Measurements from ENCODE around the gene RPA3.
A peak's percentile ranks its signal among the peaks of the same experiment; 100 is the strongest.

RPA3 gene

DNA sequence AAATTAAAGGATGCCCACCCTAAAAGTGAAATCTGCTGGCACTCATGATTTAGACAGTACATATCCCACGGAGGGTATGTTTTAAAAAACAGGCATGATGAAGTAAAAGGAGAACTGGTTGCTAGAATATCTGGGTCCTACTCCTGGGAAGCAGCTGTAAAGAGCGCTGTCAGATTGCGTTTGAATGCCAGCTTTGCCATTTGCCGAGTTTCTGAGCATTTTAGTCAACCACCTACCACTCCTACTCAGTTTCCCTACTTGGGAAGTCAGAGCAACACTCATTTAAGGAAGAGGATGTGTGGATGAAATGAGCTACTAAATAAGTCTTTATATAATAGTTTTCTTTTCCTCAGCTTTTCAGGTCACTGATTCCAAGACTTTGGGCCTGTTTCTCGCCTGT is 79.0 kb downstream of the RPA3 start:
- H3K27me3 ChIP-seq (ENCODE audit: insufficient read depth, low read length, poor library complexity): no peaks in the 10 kb centered on the region
- peak overlapping the region; percentile 93 for H3K27ac ChIP-seq (ENCODE audit: low read length)

DNA sequence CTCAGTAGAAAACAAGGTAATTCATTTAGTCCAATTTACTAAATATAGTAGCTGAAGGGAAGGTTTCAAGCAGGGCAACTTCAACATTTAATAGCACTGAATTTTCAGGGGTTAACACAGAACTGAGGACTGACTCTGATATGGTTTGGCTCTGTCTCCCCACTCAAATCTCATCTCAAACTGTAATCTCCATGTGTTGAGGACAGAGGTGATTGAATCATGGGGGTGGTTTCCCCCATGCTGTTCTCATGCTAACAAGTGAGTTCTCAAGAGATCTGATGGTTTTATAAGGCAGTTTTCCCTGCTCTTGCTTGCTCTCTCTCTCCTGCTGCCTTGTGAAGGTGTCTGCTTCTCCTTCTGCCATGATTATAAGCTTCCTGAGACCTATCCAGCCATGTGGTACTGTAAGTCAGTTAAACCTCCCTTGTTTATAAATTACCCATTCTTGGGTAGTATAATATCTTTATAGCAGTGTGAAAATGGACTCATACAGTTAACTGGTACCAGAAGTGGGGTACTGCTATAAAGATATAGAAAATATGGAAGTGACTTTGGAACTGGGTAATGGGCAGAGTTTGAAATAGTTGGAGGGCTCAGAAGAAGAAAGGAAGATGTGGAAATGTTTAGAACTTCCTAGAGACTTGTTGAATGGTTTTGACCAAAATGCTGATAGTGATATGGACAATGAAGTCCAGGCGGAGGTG is 87.6 kb downstream of the RPA3 start:
- H3K27ac ChIP-seq (ENCODE audit: low read length): no peak overlapping the region
- no peak for DNase-seq
- no peaks in the 10 kb centered on the region for H3K9me3 ChIP-seq (ENCODE audit: insufficient read depth, low read length, severe bottlenecking)
- H3K79me2 ChIP-seq (ENCODE audit: insufficient read depth, low read length): no peaks in the 10 kb centered on the region
- peaks cover 2% of the 10 kb centered on the region for H3K36me3 ChIP-seq (ENCODE audit: insufficient read depth, low read length)
- H3K27me3 ChIP-seq (ENCODE audit: insufficient read depth, low read length, poor library complexity): no peaks in the 10 kb centered on the region
- TF ChIP-seq, protein P1, sequence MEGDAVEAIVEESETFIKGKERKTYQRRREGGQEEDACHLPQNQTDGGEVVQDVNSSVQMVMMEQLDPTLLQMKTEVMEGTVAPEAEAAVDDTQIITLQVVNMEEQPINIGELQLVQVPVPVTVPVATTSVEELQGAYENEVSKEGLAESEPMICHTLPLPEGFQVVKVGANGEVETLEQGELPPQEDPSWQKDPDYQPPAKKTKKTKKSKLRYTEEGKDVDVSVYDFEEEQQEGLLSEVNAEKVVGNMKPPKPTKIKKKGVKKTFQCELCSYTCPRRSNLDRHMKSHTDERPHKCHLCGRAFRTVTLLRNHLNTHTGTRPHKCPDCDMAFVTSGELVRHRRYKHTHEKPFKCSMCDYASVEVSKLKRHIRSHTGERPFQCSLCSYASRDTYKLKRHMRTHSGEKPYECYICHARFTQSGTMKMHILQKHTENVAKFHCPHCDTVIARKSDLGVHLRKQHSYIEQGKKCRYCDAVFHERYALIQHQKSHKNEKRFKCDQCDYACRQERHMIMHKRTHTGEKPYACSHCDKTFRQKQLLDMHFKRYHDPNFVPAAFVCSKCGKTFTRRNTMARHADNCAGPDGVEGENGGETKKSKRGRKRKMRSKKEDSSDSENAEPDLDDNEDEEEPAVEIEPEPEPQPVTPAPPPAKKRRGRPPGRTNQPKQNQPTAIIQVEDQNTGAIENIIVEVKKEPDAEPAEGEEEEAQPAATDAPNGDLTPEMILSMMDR (IDR thresholded peaks at IDR 0.05; ENCODE audit: borderline replicate concordance, extremely low read depth, low read length, poor library complexity, severe bottlenecking): no peak
- no peak for TF ChIP-seq EZH2 (IDR thresholded peaks at IDR 0.05; ENCODE audit: borderline replicate concordance, low read depth, low read length, severe bottlenecking)
- ATAC-seq (ENCODE audit: insufficient read depth, low read depth): no peak
- H2AFZ ChIP-seq (ENCODE audit: low read depth, low read length): no peak overlapping the region
- H3K4me1 ChIP-seq (ENCODE audit: insufficient read depth, low read length): no peaks in the 10 kb centered on the region
- H4K20me1 ChIP-seq (ENCODE audit: insufficient read depth, low read length): no peaks in the 10 kb centered on the region
- no peak overlapping the region for H3K4me3 ChIP-seq (ENCODE audit: low read depth in 1 of 2, low read length in 2 of 2)
- H3K9ac ChIP-seq (ENCODE audit: low read depth, low read length): no peak overlapping the region
- no peak overlapping the region for H3K4me2 ChIP-seq (ENCODE audit: insufficient read depth, low read length)

More for the DNA sequence above, 79.0 kb downstream of the RPA3 start:
- H4K20me1 ChIP-seq (ENCODE audit: insufficient read depth, low read length): no peaks in the 10 kb centered on the region
- TF ChIP-seq, protein P1 (IDR thresholded peaks at IDR 0.05; ENCODE audit: borderline replicate concordance, extremely low read depth, low read length, poor library complexity, severe bottlenecking): no peak
- no peak for TF ChIP-seq EZH2 (IDR thresholded peaks at IDR 0.05; ENCODE audit: borderline replicate concordance, low read depth, low read length, severe bottlenecking)
- H3K9me3 ChIP-seq (ENCODE audit: insufficient read depth, low read length, severe bottlenecking): no peaks in the 10 kb centered on the region
- H2AFZ ChIP-seq (ENCODE audit: low read depth, low read length): peak overlapping the region; percentile 97
- peaks cover 44% of the 10 kb centered on the region for H3K79me2 ChIP-seq (ENCODE audit: insufficient read depth, low read length)
- ATAC-seq (ENCODE audit: insufficient read depth, low read depth) (no peak), DNase-seq (no peak)
- peak overlapping the region; percentile 88 for H3K4me2 ChIP-seq (ENCODE audit: insufficient read depth, low read length)
- peak overlapping the region; percentile 55 to 76 for H3K4me3 ChIP-seq (ENCODE audit: low read depth in 1 of 2, low read length in 2 of 2)
- peaks cover 33% of the 10 kb centered on the region for H3K4me1 ChIP-seq (ENCODE audit: insufficient read depth, low read length)
- peaks cover 33% of the 10 kb centered on the region for H3K36me3 ChIP-seq (ENCODE audit: insufficient read depth, low read length)
- peak overlapping the region; percentile 77 for H3K9ac ChIP-seq (ENCODE audit: low read depth, low read length)

DNA sequence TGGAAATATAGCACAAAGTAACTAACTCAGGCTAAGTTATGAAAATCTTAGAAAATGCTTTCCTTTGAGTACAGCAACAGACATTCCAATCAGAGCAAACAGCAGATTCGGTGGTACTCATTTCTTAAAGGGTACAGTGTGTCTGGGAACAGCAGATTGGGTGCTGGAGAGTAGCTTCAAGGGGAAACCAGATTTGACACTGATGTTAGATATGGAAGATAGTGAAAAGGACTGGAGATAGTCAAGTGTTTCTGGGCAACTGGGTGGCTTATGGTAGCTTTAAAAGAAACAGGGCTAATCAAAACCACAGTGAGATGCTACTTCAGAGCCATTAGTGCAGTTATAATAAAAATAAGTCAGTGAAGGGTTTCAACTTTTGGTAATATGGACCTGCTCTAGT is 89.9 kb downstream of the RPA3 start:
- Histone ChIP-seq H3K79me2 (ENCODE audit: insufficient read depth, low read length) (no peaks in the 10 kb centered on the region), H3K4me3 (ENCODE audit: low read depth in 1 of 2, low read length in 2 of 2) (no peak overlapping the region), H3K4me2 (ENCODE audit: insufficient read depth, low read length) (no peak overlapping the region), H3K36me3 (ENCODE audit: insufficient read depth, low read length) (no peaks in the 10 kb centered on the region), H3K27ac (ENCODE audit: low read length) (no peak overlapping the region), H3K27me3 (ENCODE audit: insufficient read depth, low read length, poor library complexity) (no peaks in the 10 kb centered on the region), H3K4me1 (ENCODE audit: insufficient read depth, low read length) (no peaks in the 10 kb centered on the region), H2AFZ (ENCODE audit: low read depth, low read length) (no peak overlapping the region), H4K20me1 (ENCODE audit: insufficient read depth, low read length) (no peaks in the 10 kb centered on the region), H3K9me3 (ENCODE audit: insufficient read depth, low read length, severe bottlenecking) (no peaks in the 10 kb centered on the region), H3K9ac (ENCODE audit: low read depth, low read length) (no peak overlapping the region)
- DNase-seq (no peak), ATAC-seq (ENCODE audit: insufficient read depth, low read depth) (no peak; the same call in 2 of the 3 replicates)
- no peak for TF ChIP-seq EZH2 (IDR thresholded peaks at IDR 0.05; ENCODE audit: borderline replicate concordance, low read depth, low read length, severe bottlenecking)
- TF ChIP-seq, protein P1 (IDR thresholded peaks at IDR 0.05; ENCODE audit: borderline replicate concordance, extremely low read depth, low read length, poor library complexity, severe bottlenecking): no peak
